OCI-LY7 (cell line): Measurements from ENCODE around the gene ADAM23. TPM values are rescaled to one million over a fixed set of nuclear protein-coding genes. Genes with fewer than 3 reads are reported as not detected.

Experiments
- BruUV-seq: library from RNA; stranded (reverse); fragments of 400-500 nt; replicated peaks from 2 replicates; lab custom pipeline; 2021; lab: Mats Ljungman, UMichigan
- CTCF ChIA-PET: fragments of 300-600 bp; sonication (Branson Sonifier 250); formaldehyde crosslinking; loops from one replicate; lab custom pipeline; 2022; ENCODE audit warnings: antibody characterized with exemption; ENCODE audit not compliant: unreplicated experiment; lab: Charles Lee
- POLR2A ChIA-PET: fragments of 300-600 bp; sonication (Branson Sonifier 250); formaldehyde crosslinking; loops from one replicate; lab custom pipeline; 2022; ENCODE audit warnings: antibody characterized with exemption; lab: Charles Lee
- DNase-seq: peaks from one replicate; pipeline ENCODE4 v3.0.0-alpha.2; 2015; ENCODE audit warnings: low spot score
- H2AFZ ChIP-seq: fragments of 200-600 bp; sonication (generic), shearing (Covaris generic); 2 replicates; pipeline ENCODE4 v1.6.1; 2014; ENCODE audit warnings: mild to moderate bottlenecking, antibody characterized with exemption, low read length, moderate library complexity
- H3K27ac ChIP-seq: fragments of 200-600 bp; sonication (generic); 2 replicates; pipeline ENCODE4 v1.5.1; 2014; ENCODE audit warnings: mixed run types, low read depth, mild to moderate bottlenecking, moderate library complexity, low read length, inconsistent platforms; ENCODE audit not compliant: poor library complexity, severe bottlenecking
- H3K36me3 ChIP-seq: fragments of 200-600 bp; sonication (generic); 2 replicates; pipeline ENCODE4 v1.6.1; 2014; ENCODE audit warnings: mild to moderate bottlenecking, antibody characterized with exemption, low read length, moderate library complexity, mixed read lengths; ENCODE audit not compliant: insufficient read depth
- H3K4me1 ChIP-seq: fragments of 200-600 bp; sonication (generic); 2 replicates; pipeline ENCODE4 v1.5.1; 2014; ENCODE audit warnings: mild to moderate bottlenecking, low read length; ENCODE audit not compliant: insufficient read depth, poor library complexity, severe bottlenecking
- H3K4me2 ChIP-seq: fragments of 200-600 bp; sonication (generic); 2 replicates; pipeline ENCODE4 v1.6.1; 2014; ENCODE audit warnings: mild to moderate bottlenecking, low read length
- H3K4me3 ChIP-seq: fragments of 200-600 bp; sonication (generic); 2 replicates; pipeline ENCODE4 v1.5.1; 2014; ENCODE audit warnings: mild to moderate bottlenecking, low read depth, low read length; ENCODE audit not compliant: poor library complexity, severe bottlenecking
- H3K79me2 ChIP-seq: fragments of 200-600 bp; sonication (generic); 2 replicates; pipeline ENCODE4 v1.6.1; 2016; ENCODE audit warnings: low read depth, mild to moderate bottlenecking, low read length, moderate library complexity, mixed read lengths; ENCODE audit not compliant: insufficient read depth
- H3K9me2 ChIP-seq: fragments of 200-600 bp; sonication (generic); 2 replicates; pipeline ENCODE4 v1.6.1; 2016; ENCODE audit warnings: mild to moderate bottlenecking, low read length, mixed read lengths; ENCODE audit not compliant: insufficient read depth
- H3K9me3 ChIP-seq: fragments of 200-600 bp; sonication (generic); 2 replicates; pipeline ENCODE4 v1.6.1; 2014; ENCODE audit warnings: mild to moderate bottlenecking, mixed run types, low read length, mixed read lengths
- H4K20me1 ChIP-seq: fragments of 200-600 bp; sonication (generic); 2 replicates; pipeline ENCODE4 v1.6.1; 2014; ENCODE audit warnings: mild to moderate bottlenecking, antibody characterized with exemption, low read length, moderate library complexity, mixed read lengths; ENCODE audit not compliant: insufficient read depth
- CTCF ChIP-seq: fragments of 200-600 bp; sonication (generic); conservative IDR thresholded peaks from 2 replicates; pipeline ENCODE4 v1.5.1; 2014; ENCODE audit warnings: mild to moderate bottlenecking, antibody characterized with exemption, low read length, moderate library complexity, mixed read lengths
- EZH2phosphoT487 ChIP-seq: fragments of 200-600 bp; sonication (generic); IDR thresholded peaks from 2 replicates; pipeline ENCODE4 v1.6.1; 2018; ENCODE audit warnings: low read depth, borderline replicate concordance, mild to moderate bottlenecking, mixed run types, antibody characterized with exemption, low read length, moderate library complexity, mixed read lengths
- intact Hi-C: fragments of 100-400 bp; cut with micrococcal nuclease; formaldehyde crosslinking; loops from one replicate; pipeline ENCODE4 v1.10.0; 2022; ENCODE audit not compliant: unreplicated experiment
- total RNA-seq, 2 experiments: library from RNA; depleted of rRNA in 1 of 2; stranded (reverse); fragments of >200 nt in 1 of 2; shearing (Covaris generic) in 1 of 2; gene quantifications; 2 replicates each; pipeline ENCODE4 v1.2.3, GENCODE V29; 2014 to 2022

ADAM23 gene
- total RNA-seq, 2 experiments from 2014 or later: 0.53 TPM; not detected in 1

- H3K36me3 ChIP-seq: no peaks in the 10 kb centered on the region
- no peaks in the 10 kb centered on the region for H3K9me2 ChIP-seq
- H3K9me3 ChIP-seq: no peaks in the 10 kb centered on the region
- BruUV-seq: no TSS peak
- no peak overlapping the region for H3K4me2 ChIP-seq
- ChIA-PET CTCF (no interaction called here), POLR2A (interaction anchor here (0.7 kb wide), 1 partner anchor 142 kb away, joined by 3 read pairs; no protein-coding TSS in a partner anchor)
- no peaks in the 10 kb centered on the region for H3K4me1 ChIP-seq
- H2AFZ ChIP-seq: no peak overlapping the region
- intact Hi-C loops: no loop called here
- H3K79me2 ChIP-seq: no peaks in the 10 kb centered on the region
- no peak overlapping the region for H3K4me3 ChIP-seq
- no peak for DNase-seq
- TF ChIP-seq CTCF: no peak
- no peak for TF ChIP-seq EZH2phosphoT487
- no peak overlapping the region for H3K27ac ChIP-seq
- H4K20me1 ChIP-seq: no peaks in the 10 kb centered on the region
These were observed 88.7 kb downstream of the ADAM23 start for GRCh38 chr2:206531996-206532543.

DNA sequence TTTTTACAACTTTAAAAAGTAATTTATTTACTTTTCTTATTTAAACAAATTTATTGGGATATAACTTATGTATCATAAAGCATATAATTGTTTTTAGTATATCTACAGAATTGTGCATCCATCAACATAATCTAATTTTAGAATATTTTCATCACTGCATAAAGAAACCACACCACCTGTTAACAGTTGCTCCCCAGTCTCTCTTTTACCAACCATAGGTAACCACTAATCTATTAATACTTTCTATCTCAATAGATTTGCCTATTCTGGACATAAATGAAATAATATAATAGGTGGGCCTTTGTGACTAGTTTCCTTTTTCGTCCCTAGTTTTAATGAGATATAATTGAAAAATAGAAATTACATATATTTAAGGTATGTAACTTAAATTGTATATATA lies 90.6 kb downstream of the ADAM23 start:
- no peaks in the 10 kb centered on the region for H3K9me2 ChIP-seq
- no peaks in the 10 kb centered on the region for H3K9me3 ChIP-seq
- POLR2A ChIA-PET: interaction anchor here (0.7 kb wide), 1 partner anchor 56 kb away, joined by 3 read pairs; no protein-coding TSS in a partner anchor
- H3K4me1 ChIP-seq: no peaks in the 10 kb centered on the region
- CTCF ChIA-PET: no interaction called here
- H3K27ac ChIP-seq: no peak overlapping the region
- no peak overlapping the region for H2AFZ ChIP-seq
- H3K36me3 ChIP-seq: no peaks in the 10 kb centered on the region
- no TSS peak for BruUV-seq
- no peak for DNase-seq
- H3K79me2 ChIP-seq: no peaks in the 10 kb centered on the region
- intact Hi-C loops: no loop called here
- no peak overlapping the region for H3K4me2 ChIP-seq
- TF ChIP-seq EZH2phosphoT487: no peak
- no peak for TF ChIP-seq CTCF
- H4K20me1 ChIP-seq: no peaks in the 10 kb centered on the region
- no peak overlapping the region for H3K4me3 ChIP-seq

GRCh38 chr2:206535260-206535986 lies 92.1 kb downstream of the ADAM23 start:
- no peak overlapping the region for H3K4me3 ChIP-seq
- no peaks in the 10 kb centered on the region for H3K79me2 ChIP-seq
- CTCF ChIA-PET: no interaction called here
- intact Hi-C loops: no loop called here
- TF ChIP-seq EZH2phosphoT487 (no peak), CTCF (no peak)
- BruUV-seq: no TSS peak
- no peak for DNase-seq
- no peak overlapping the region for H3K27ac ChIP-seq
- no peaks in the 10 kb centered on the region for H3K9me3 ChIP-seq
- no peaks in the 10 kb centered on the region for H4K20me1 ChIP-seq
- no peak overlapping the region for H3K4me2 ChIP-seq
- POLR2A ChIA-PET: interaction anchor here (0.7 kb wide), 1 partner anchor 25 kb away, joined by 3 read pairs; no protein-coding TSS in a partner anchor
- no peak overlapping the region for H2AFZ ChIP-seq
- no peaks in the 10 kb centered on the region for H3K9me2 ChIP-seq
- H3K36me3 ChIP-seq: no peaks in the 10 kb centered on the region
- no peaks in the 10 kb centered on the region for H3K4me1 ChIP-seq
